Vagina (tissue), 2 donors: ENCODE measurements around the gene AP4M1. TPM values are rescaled to one million over a fixed set of nuclear protein-coding genes. Genes with fewer than 3 reads are reported as not detected.

Source experiments
- DNase-seq, 2 donors: peaks; one replicate each; pipeline ENCODE4 v3.0.0-alpha.2; 2017; ENCODE audit errors: extremely low spot score in 2 of 2
- H3K27ac ChIP-seq: fragments of 200-600 bp; sonication (generic); one replicate; pipeline ENCODE4 v1.5.1; 2019
- H3K27me3 ChIP-seq: fragments of 200-600 bp; sonication (generic); one replicate; pipeline ENCODE4 v1.5.1; 2019
- H3K36me3 ChIP-seq, 2 donors: fragments of 200-600 bp; sonication (generic); one replicate each; pipeline ENCODE4 v1.5.1; 2017 to 2019
- H3K4me1 ChIP-seq: fragments of 200-600 bp; sonication (generic); one replicate; pipeline ENCODE4 v1.5.1; 2019
- H3K4me3 ChIP-seq, 2 donors: fragments of 200-600 bp; sonication (generic); 1 replicate in 1 of 2; 2 replicates in 1 of 2; pipeline ENCODE4 v1.5.1; 2016 to 2019
- H3K9me3 ChIP-seq: fragments of 200-600 bp; sonication (generic); one replicate; pipeline ENCODE4 v1.5.1; 2019
- CTCF ChIP-seq, 3 experiments: fragments of 450-650 bp in 2 of 3; fragments of 200-600 bp in 1 of 3; sonication (generic) in 1 of 3; IDR thresholded peaks; one replicate each; pipeline ENCODE4 v1.5.1; 2017 to 2019; ENCODE audit warnings: antibody characterized with exemption in 3 of 3, mild to moderate bottlenecking in 2 of 3, moderate library complexity in 2 of 3
- POLR2A ChIP-seq, 2 donors: fragments of 450-650 bp; IDR thresholded peaks; one replicate each; pipeline ENCODE4 v1.6.1; 2017; ENCODE audit warnings: antibody characterized with exemption in 2 of 2, mild to moderate bottlenecking in 2 of 2, moderate library complexity in 2 of 2
- POLR2AphosphoS5 ChIP-seq, 2 donors: sonication (generic); formaldehyde crosslinking; IDR thresholded peaks; one replicate each; pipeline ENCODE4 v1.9.0; 2017; ENCODE audit warnings: antibody characterized with exemption in 2 of 2, mild to moderate bottlenecking in 2 of 2, low read depth in 1 of 2; ENCODE audit not compliant: insufficient read depth in 1 of 2
- intact Hi-C: fragments of 100-400 bp; cut with DNase I; formaldehyde crosslinking; loops from one replicate; pipeline ENCODE4 v1.15.1; 2023
- total RNA-seq: library from RNA; depleted of rRNA; stranded (reverse); fragments of >200 nt; gene quantifications from one replicate; pipeline ENCODE4 v1.2.3, GENCODE V29; 2016

The AP4M1 gene
- total RNA-seq, 1 donor from 2014 or later = 26.3 TPM

- H3K4me3 ChIP-seq = no peak overlapping the region
- no peak for DNase-seq
- H3K4me1 ChIP-seq = peaks cover 18% of the 10 kb centered on the region
- H3K9me3 ChIP-seq = no peaks in the 10 kb centered on the region
- intact Hi-C loops = no loop called here
- no peak for TF ChIP-seq POLR2AphosphoS5 (IDR thresholded peaks at IDR 0.05; ENCODE audit: insufficient read depth in 1 of 2, low read depth in 1 of 2)
- no peak for TF ChIP-seq POLR2A (IDR thresholded peaks at IDR 0.05)
- TF ChIP-seq CTCF (IDR thresholded peaks at IDR 0.05) = no peak
- H3K27ac ChIP-seq = no peak overlapping the region
- peaks cover 0 to 48% of the 10 kb centered on the region in 2 donors for H3K36me3 ChIP-seq
- H3K27me3 ChIP-seq = no peaks in the 10 kb centered on the region
Observed at GRCh38 chr7:100063376-100063775, 38.1 kb upstream of the AP4M1 start.

- H3K27me3 ChIP-seq = no peaks in the 10 kb centered on the region
- H3K27ac ChIP-seq = no peak overlapping the region
- peaks cover 0 to 43% of the 10 kb centered on the region in 2 donors for H3K36me3 ChIP-seq
- peaks cover 18% of the 10 kb centered on the region for H3K4me1 ChIP-seq
- no peak overlapping the region for H3K4me3 ChIP-seq
- no peak for DNase-seq
- intact Hi-C loops = no loop called here
- no peaks in the 10 kb centered on the region for H3K9me3 ChIP-seq
- TF ChIP-seq POLR2AphosphoS5 (IDR thresholded peaks at IDR 0.05; ENCODE audit: insufficient read depth in 1 of 2, low read depth in 1 of 2) (no peak), POLR2A (IDR thresholded peaks at IDR 0.05) (no peak), CTCF (IDR thresholded peaks at IDR 0.05) (no peak)
Observed at GRCh38 chr7:100064162-100064561, 37.3 kb upstream of the AP4M1 start.

GRCh38 chr7:100065452-100066186, 35.8 kb upstream of the AP4M1 start:
- no peak for DNase-seq
- H3K36me3 ChIP-seq = peaks cover 5 to 49% of the 10 kb centered on the region in 2 donors
- peaks cover 18% of the 10 kb centered on the region for H3K4me1 ChIP-seq
- no peaks in the 10 kb centered on the region for H3K27me3 ChIP-seq
- TF ChIP-seq POLR2A (IDR thresholded peaks at IDR 0.05) = no peak
- peak in 1 of 2 donors; percentile 31 for TF ChIP-seq POLR2AphosphoS5 (IDR thresholded peaks at IDR 0.05; ENCODE audit: insufficient read depth in 1 of 2, low read depth in 1 of 2)
- TF ChIP-seq CTCF (IDR thresholded peaks at IDR 0.05) = no peak
- intact Hi-C loops = no loop called here
- H3K27ac ChIP-seq = no peak overlapping the region
- H3K4me3 ChIP-seq = no peak overlapping the region
- no peaks in the 10 kb centered on the region for H3K9me3 ChIP-seq

GRCh38 chr7:100066953-100067352, 34.5 kb upstream of the AP4M1 start:
- Histone ChIP-seq H3K36me3 (peaks cover 18 to 50% of the 10 kb centered on the region in 2 donors), H3K4me3 (no peak overlapping the region), H3K4me1 (peaks cover 18% of the 10 kb centered on the region), H3K9me3 (peaks cover 11% of the 10 kb centered on the region), H3K27me3 (no peaks in the 10 kb centered on the region), H3K27ac (no peak overlapping the region)
- intact Hi-C loops = no loop called here
- no peak for TF ChIP-seq POLR2A (IDR thresholded peaks at IDR 0.05)
- TF ChIP-seq POLR2AphosphoS5 (IDR thresholded peaks at IDR 0.05; ENCODE audit: insufficient read depth in 1 of 2, low read depth in 1 of 2) = no peak
- TF ChIP-seq CTCF (IDR thresholded peaks at IDR 0.05) = no peak
- no peak for DNase-seq

- peaks cover 19 to 58% of the 10 kb centered on the region in 2 donors for H3K36me3 ChIP-seq
- intact Hi-C loops = no loop called here
Observed at GRCh38 chr7:100069991-100070390, 31.5 kb upstream of the AP4M1 start.

More at GRCh38 chr7:100069991-100070390, 31.5 kb upstream of the AP4M1 start:
- no peak for TF ChIP-seq CTCF (IDR thresholded peaks at IDR 0.05)
- TF ChIP-seq POLR2A (IDR thresholded peaks at IDR 0.05) = no peak
- TF ChIP-seq POLR2AphosphoS5 (IDR thresholded peaks at IDR 0.05; ENCODE audit: insufficient read depth in 1 of 2, low read depth in 1 of 2) = no peak
- no peak overlapping the region for H3K27ac ChIP-seq
- DNase-seq = no peak
- H3K4me3 ChIP-seq = no peak overlapping the region
- H3K4me1 ChIP-seq = peaks cover 18% of the 10 kb centered on the region
- H3K27me3 ChIP-seq = no peaks in the 10 kb centered on the region
- peaks cover 16% of the 10 kb centered on the region for H3K9me3 ChIP-seq
